ENCODE measurements around the gene EIF3D. TPM values are rescaled to one million over a fixed set of nuclear protein-coding genes. Genes with fewer than 3 reads are reported as not detected.
"Not testable (repeated sequence)": the region's sequence is repeated elsewhere in the genome, so short reads cannot be mapped to it uniquely, and the experiment has no call there.

The EIF3D gene
- total RNA-seq, 1 donor from 2014 or later = 291 TPM

DNA sequence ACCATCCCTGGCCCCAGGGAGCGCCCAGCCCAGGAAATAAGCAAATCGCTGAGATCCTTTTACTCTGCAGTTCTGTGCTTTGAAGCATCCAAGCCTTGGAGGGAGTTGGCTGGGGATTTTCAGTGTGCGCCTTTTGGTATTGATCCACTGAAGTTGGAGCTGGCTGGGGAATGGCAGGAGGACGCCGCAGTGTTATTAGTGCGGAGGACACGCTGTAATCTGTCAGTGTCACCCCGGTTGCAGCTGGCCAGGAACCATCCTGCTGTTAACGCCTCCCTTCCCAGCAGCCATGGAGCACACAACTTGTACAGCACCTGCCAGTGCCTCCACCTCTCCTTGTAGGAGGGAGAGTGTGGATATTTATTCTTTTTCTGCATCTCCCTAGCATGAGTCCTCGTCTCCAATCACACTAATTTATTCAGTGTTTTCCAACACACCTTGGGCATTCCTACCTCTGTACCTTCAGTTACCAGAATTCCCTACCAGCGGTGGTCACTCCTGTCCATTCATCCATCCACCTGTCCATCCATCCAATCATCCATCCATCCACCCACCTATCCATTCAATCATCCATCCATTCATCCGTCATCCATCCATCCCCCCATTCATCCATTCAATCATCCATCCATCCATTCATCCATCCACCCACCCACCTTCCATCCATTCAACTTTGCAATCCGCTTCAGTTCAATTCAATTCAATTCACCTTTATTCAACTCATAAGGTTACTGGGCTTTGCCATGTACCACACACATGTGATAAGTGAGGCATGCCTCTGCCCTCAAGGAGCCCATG, 21.9 kb upstream of the EIF3D start:
- DNase-seq (ENCODE audit: low read depth in 2 of 2) = no peak

GRCh38 chr22:36549033-36549432, 20.1 kb upstream of the EIF3D start:
- DNase-seq (ENCODE audit: low read depth in 2 of 2) = no peak

GRCh38 chr22:36548606-36549005, 19.6 kb upstream of the EIF3D start:
- DNase-seq (ENCODE audit: low read depth in 2 of 2) = no peak

DNA sequence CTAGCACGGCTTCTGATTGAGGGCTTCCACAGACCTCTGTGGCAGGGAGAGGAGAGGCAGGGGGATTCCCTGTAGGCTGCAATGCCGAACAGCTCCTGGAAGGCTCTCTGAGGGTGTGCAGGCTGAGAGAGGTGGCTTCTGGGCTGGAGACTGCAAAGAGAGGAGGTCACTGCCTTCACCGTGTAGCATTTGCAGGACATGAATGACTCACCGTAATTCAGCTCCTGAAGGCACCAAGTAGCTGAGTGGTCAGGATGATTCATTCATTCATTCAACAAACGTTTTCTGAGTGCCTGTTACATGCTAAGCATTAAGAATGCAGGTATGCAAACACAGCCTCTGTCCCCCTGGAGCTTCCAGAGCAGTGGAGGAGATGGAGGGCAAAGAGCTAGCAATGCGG, 18.0 kb upstream of the EIF3D start:
- peak in 1 of 2 donors; percentile 77 for DNase-seq (ENCODE audit: low read depth in 2 of 2)

DNA sequence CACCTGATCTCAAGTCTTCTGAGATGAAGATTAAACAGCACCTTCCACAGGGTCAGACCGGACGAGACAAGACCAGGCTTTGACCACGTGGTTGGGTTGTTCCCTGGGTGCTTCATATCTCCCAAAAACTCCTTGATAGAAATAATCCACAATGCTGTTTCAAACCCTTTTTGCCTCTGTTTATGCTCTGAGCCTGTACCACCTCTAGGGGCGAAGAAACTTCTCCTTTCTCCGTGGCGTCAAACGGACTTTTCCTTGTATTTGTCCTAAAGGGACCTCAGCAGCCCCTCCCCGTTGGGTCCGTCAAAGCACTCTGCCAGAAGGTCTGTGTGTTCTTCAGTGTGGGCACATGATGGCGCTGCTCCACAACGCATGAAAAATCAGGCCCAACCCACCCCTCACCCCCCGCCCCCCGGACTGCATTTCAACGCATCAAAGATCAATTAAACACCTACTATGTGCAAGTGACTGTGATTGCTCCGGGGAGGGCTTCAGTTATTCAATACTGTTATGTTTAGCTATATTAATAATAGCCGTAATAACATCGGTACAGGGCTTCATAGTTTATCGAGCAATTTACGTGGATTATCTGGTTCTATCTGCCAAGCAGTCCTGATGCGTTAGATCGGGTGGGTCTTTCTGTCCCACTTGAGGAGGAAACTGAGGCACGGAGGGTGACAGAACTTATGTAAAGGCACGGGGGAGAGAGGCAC, 17.3 kb upstream of the EIF3D start:
- peak; percentile 62 to 76 for DNase-seq (ENCODE audit: low read depth in 2 of 2)

GRCh38 chr22:36544107-36544620, 15.2 kb upstream of the EIF3D start:
- peak in 1 of 2 donors; percentile 25 for DNase-seq (ENCODE audit: low read depth in 2 of 2)

GRCh38 chr22:36541831-36542411, 13.0 kb upstream of the EIF3D start:
- DNase-seq (ENCODE audit: low read depth in 2 of 2) = peak; percentile 71 to 91

GRCh38 chr22:36540867-36541642, 12.1 kb upstream of the EIF3D start:
- no peak for DNase-seq (ENCODE audit: low read depth in 2 of 2)

- no peak for DNase-seq (ENCODE audit: low read depth in 2 of 2)
These were observed 9.6 kb upstream of the EIF3D start for GRCh38 chr22:36538529-36538928.

GRCh38 chr22:36536717-36537116, 7.8 kb upstream of the EIF3D start:
- no peak for DNase-seq (ENCODE audit: low read depth in 2 of 2)

DNA sequence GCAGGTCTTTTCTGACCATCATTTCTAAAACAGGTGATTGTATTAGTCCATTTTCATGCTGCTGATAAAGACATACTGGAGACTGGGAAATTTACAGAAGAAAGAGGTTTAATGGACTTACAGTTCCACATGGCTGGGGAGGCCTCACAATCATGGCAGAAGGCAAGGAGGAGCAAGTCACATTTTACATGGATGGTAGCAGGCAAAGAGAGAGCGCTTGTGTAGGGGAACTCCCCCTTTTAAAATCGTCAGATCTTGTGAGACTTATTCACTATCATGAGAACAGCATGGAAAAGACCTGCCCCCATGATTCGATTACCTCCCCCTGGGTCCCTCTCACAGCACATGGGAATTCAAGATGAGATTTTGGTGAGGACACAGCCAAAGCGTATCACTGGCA, 4.4 kb upstream of the EIF3D start:
- not testable (repeated sequence) for DNase-seq (ENCODE audit: low read depth in 2 of 2)

- no peak for DNase-seq (ENCODE audit: low read depth in 2 of 2)
These were observed 3.5 kb upstream of the EIF3D start for GRCh38 chr22:36532466-36532865.

- peak; percentile 46 to 59 for DNase-seq (ENCODE audit: low read depth in 2 of 2)
These were observed 625 bp downstream of the EIF3D start for GRCh38 chr22:36528341-36528740.

DNA sequence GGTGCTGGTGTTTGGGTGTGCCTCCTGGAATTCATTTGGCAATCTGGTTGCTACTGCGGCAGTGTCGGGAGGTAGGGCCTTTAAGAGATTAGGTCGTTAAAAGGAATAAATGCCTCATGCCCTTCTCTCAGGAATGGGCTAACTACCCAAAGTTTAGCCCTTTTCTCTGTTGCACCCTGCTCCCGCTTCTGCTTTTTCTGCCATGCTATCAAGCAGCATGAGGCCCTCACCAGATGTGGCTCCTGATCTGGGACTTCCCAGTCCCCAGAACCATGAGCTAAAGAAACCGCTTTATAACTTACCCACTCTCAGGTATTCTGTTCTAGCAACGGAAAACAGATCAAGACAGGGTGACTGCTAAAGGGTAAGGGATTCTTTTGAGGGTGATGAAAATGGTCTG, 6.3 kb downstream of the EIF3D start:
- no peak for DNase-seq (ENCODE audit: low read depth in 2 of 2)

GRCh38 chr22:36520423-36520822, 8.5 kb downstream of the EIF3D start:
- no peak for DNase-seq (ENCODE audit: low read depth in 2 of 2)

GRCh38 chr22:36519906-36520305, 9.1 kb downstream of the EIF3D start:
- not testable (repeated sequence) for DNase-seq (ENCODE audit: low read depth in 2 of 2)

DNA sequence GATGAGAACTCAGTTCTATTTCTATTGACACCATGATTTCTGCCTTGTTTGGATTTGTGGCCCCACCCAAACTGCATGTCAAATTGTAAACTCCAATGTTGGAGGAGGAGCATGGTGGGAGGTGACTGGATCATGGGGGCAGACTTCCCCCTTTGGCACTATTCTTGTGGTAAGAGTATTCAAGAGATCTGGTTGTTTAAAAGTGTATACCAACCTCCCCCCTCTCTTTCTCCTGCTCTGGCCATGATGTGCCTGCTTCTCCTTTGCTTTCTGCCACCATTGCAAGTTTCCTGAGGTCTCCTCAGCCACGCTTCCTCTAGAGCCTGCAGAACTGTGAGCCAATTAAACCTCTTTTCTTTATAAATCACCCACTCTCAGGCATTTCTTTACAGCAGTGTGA, 14.2 kb downstream of the EIF3D start:
- no peak for DNase-seq (ENCODE audit: low read depth in 2 of 2)

- no peak for DNase-seq (ENCODE audit: low read depth in 2 of 2)
These were observed 16.0 kb downstream of the EIF3D start for GRCh38 chr22:36512991-36513390.

DNA sequence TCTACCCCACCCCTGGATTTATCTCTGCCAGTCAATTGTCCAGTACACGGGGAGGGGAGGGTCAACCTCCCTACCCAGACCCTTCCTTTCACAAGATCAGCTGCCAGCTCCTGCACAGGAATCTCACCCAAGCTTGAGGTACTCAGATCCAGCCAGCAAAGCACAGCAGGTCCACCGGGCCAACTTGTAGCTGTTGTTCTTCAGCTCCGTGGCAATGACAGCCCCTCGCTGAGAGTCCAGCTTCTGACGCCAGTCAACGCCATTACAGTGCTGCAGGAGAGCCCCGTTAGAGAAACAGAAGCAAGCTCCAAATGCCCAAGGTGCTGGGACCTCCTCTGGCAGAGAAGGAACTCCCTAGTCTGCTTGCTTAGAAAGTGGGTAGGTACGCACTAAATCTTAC, 16.6 kb downstream of the EIF3D start:
- no peak for DNase-seq (ENCODE audit: low read depth in 2 of 2)

DNA sequence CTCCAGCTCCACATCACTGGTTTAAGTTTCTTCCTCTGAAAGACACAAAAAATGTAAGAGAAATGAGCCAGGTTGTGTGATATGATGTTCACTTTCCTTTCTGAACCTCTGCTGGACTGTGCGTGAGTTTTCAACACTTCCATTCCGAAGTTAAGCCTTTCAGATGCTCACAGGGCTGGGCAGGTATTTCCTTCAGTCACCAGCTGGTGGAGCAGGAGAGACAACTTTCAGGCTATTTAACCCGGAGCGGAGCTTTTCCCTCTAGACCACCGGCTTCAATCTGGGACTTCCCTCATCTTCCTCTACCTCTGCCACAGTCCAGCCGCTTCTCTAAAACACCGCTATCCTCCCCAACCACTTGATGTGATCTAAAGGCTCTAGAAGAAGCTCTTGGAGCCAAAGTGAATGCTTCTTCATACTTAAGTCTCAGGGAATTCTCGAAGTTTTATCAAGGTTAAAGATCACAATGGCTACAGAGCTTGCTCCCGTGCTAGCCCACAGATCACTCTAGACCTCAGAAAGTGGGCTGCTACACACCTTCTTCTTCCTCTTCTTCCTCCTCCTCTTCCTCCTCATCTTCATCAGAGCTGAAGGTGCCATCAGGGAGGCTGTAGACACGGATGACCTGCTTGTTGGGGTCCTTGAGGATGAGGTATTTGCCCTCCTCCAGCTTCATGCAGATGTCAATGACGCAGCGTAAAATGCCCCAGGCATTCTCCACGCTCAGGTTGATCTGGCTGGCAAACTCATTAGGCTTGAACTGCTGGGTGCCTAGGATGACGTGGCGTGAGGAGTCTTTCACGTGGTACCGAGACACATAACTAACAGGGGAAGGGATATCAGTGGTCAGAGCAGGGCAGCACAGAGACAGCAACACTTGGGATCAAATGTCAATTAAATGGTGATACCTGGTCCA, 17.7 kb downstream of the EIF3D start:
- DNase-seq (ENCODE audit: low read depth in 2 of 2) = peak; percentile 61 to 68

DNA sequence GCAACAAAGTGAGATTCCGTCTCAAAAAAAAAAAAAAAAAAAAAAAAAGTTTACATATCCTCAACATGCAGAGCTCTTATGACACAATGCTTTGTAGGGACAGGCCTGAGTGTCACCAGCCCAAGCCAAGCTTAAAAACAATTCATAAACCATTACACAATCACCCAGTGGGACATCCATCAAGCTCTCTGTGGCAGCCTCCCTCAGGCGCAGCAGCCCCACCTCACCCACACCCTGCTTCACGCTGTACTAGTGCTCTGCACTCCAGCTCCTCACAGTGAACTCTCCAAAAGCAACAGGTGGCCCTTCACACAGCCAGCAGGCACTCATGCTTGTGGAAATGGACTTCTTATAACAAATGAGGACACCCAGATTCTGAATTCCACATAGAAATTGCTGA, 18.6 kb downstream of the EIF3D start:
- no peak for DNase-seq (ENCODE audit: low read depth in 2 of 2)

All from lung microvascular endothelial cell (primary cell).